ENCODE results near the gene ADAMTSL5.

ADAMTSL5 gene

GRCh38 chr19:1461862-1462261 is 51.0 kb downstream of the ADAMTSL5 start:
- DNase-seq, result no peak

GRCh38 chr19:1460033-1460995 is 52.5 kb downstream of the ADAMTSL5 start:
- DNase-seq, result no peak

- no peak for DNase-seq
These were observed 53.3 kb downstream of the ADAMTSL5 start for GRCh38 chr19:1459479-1459878.

- no peak for DNase-seq
These were observed 54.9 kb downstream of the ADAMTSL5 start for GRCh38 chr19:1457892-1458291.

- DNase-seq, result no peak
These were observed 55.6 kb downstream of the ADAMTSL5 start for GRCh38 chr19:1457031-1457739.

- DNase-seq, result no peak
These were observed 56.5 kb downstream of the ADAMTSL5 start for GRCh38 chr19:1456121-1456900.

- peak; percentile 80 for DNase-seq
These were observed 57.3 kb downstream of the ADAMTSL5 start for GRCh38 chr19:1455336-1456120.
